ENCODE measurements around the gene SPNS2.

GRCh38 chr17:4587195-4587594 lies 88.5 kb downstream of the SPNS2 start:
- TF ChIP-seq POLR2AphosphoS5 (IDR thresholded peaks at IDR 0.05; ENCODE audit: low read depth, low read length): no peak
- no peak for TF ChIP-seq REST (IDR thresholded peaks at IDR 0.05; ENCODE audit: insufficient read depth in 1 of 2, low read depth in 2 of 2, low read length in 1 of 2)
- TF ChIP-seq CTCF (IDR thresholded peaks at IDR 0.05): no peak

Data from Panc1 (cell line).